MM.1S (cell line): ENCODE data around the gene TPD52L1.

Experiments
- DNase-seq: peaks from one replicate; pipeline ENCODE4 v3.0.0-alpha.2; 2015
- H2AFZ ChIP-seq: fragments of 300-600 bp; sonication (generic); 2 replicates; pipeline ENCODE4 v1.6.0; 2016; ENCODE audit warnings: antibody characterized with exemption, low read length
- H3F3A ChIP-seq: fragments of 300-600 bp; sonication (generic); 2 replicates; pipeline ENCODE4 v1.6.1; 2016; ENCODE audit warnings: mild to moderate bottlenecking, antibody characterized with exemption, low read length, moderate library complexity, mixed read lengths; ENCODE audit not compliant: insufficient read depth
- H3K27ac ChIP-seq: fragments of 300-600 bp; sonication (generic); 2 replicates; pipeline ENCODE4 v1.5.1; 2016; ENCODE audit warnings: mild to moderate bottlenecking, low read length
- H3K27me3 ChIP-seq: fragments of 300-600 bp; sonication (generic); replicated peaks from 2 replicates; pipeline ENCODE4 v1.6.0; 2016; ENCODE audit warnings: low read length; ENCODE audit not compliant: insufficient read depth
- H3K36me3 ChIP-seq: fragments of 300-600 bp; sonication (generic); replicated peaks from 2 replicates; pipeline ENCODE4 v1.6.1; 2016; ENCODE audit warnings: mild to moderate bottlenecking, low read length, mixed read lengths; ENCODE audit not compliant: insufficient read depth
- H3K4me1 ChIP-seq: fragments of 300-600 bp; sonication (generic); 2 replicates; pipeline ENCODE4 v1.6.1; 2016; ENCODE audit warnings: low read length, mixed read lengths
- H3K4me2 ChIP-seq: fragments of 300-600 bp; sonication (generic); 2 replicates; pipeline ENCODE4 v1.6.0; 2016; ENCODE audit warnings: low read depth, low read length
- H3K4me3 ChIP-seq: fragments of 300-600 bp; sonication (generic); 2 replicates; pipeline ENCODE4 v1.5.1; 2016; ENCODE audit warnings: low read length, mixed read lengths
- H3K79me2 ChIP-seq: fragments of 300-600 bp; sonication (generic); 2 replicates; pipeline ENCODE4 v1.6.1; 2016; ENCODE audit warnings: mixed run types, low read length, mixed read lengths
- H3K9ac ChIP-seq: fragments of 300-600 bp; sonication (generic); 2 replicates; pipeline ENCODE4 v1.6.1; 2016; ENCODE audit warnings: low read length, mixed read lengths
- H3K9me2 ChIP-seq: fragments of 300-600 bp; sonication (generic); replicated peaks from 2 replicates; pipeline ENCODE4 v1.6.1; 2016; ENCODE audit warnings: mild to moderate bottlenecking, low read length, mixed read lengths; ENCODE audit not compliant: insufficient read depth
- H3K9me3 ChIP-seq: fragments of 300-600 bp; sonication (generic); replicated peaks from 2 replicates; pipeline ENCODE4 v1.6.1; 2016; ENCODE audit warnings: mild to moderate bottlenecking, low read length, mixed read lengths; ENCODE audit not compliant: insufficient read depth
- H4K20me1 ChIP-seq: fragments of 300-600 bp; sonication (generic); 2 replicates; pipeline ENCODE4 v1.6.1; 2016; ENCODE audit warnings: mild to moderate bottlenecking, low read length, moderate library complexity, mixed read lengths; ENCODE audit not compliant: insufficient read depth
- CTCF ChIP-seq: fragments of 300-600 bp; sonication (generic); IDR thresholded peaks from 2 replicates; pipeline ENCODE4 v1.5.1; 2016; ENCODE audit warnings: antibody characterized with exemption, low read length, mixed read lengths
- EZH2 ChIP-seq: fragments of 300-600 bp; sonication (generic); optimal IDR thresholded peaks from 2 replicates; pipeline ENCODE3; 2017; ENCODE audit warnings: low read depth, mild to moderate bottlenecking, antibody characterized with exemption, low read length, mixed read lengths
- EZH2phosphoT487 ChIP-seq: fragments of 300-600 bp; sonication (generic); IDR thresholded peaks from 2 replicates; pipeline ENCODE4 v1.6.1; 2018; ENCODE audit warnings: antibody characterized with exemption, low read length

TPD52L1 gene

GRCh38 chr6:125107896-125108295, 45.7 kb upstream of the TPD52L1 start:
- Histone ChIP-seq H3F3A (no peaks in the 10 kb centered on the region), H3K4me1 (no peaks in the 10 kb centered on the region), H3K27ac (no peak overlapping the region), H3K9me3 (no peaks in the 10 kb centered on the region), H3K4me2 (no peak overlapping the region), H4K20me1 (no peaks in the 10 kb centered on the region), H3K9ac (no peak overlapping the region), H3K9me2 (no peaks in the 10 kb centered on the region), H3K36me3 (no peaks in the 10 kb centered on the region), H3K79me2 (no peaks in the 10 kb centered on the region), H3K4me3 (no peak overlapping the region), H2AFZ (no peak overlapping the region), H3K27me3 (no peaks in the 10 kb centered on the region)
- TF ChIP-seq EZH2phosphoT487 (no peak), EZH2 (no peak), CTCF (no peak)
- no peak for DNase-seq

- Histone ChIP-seq H3K4me2 (no peak overlapping the region), H3K4me1 (no peaks in the 10 kb centered on the region), H3K27me3 (no peaks in the 10 kb centered on the region), H4K20me1 (no peaks in the 10 kb centered on the region), H3K9me2 (no peaks in the 10 kb centered on the region), H3K79me2 (no peaks in the 10 kb centered on the region), H3K27ac (no peak overlapping the region), H3F3A (no peaks in the 10 kb centered on the region), H3K4me3 (no peak overlapping the region), H3K9ac (no peak overlapping the region), H3K36me3 (no peaks in the 10 kb centered on the region), H3K9me3 (no peaks in the 10 kb centered on the region), H2AFZ (no peak overlapping the region)
- TF ChIP-seq CTCF (no peak), EZH2 (no peak), EZH2phosphoT487 (no peak)
- DNase-seq = no peak
Measured at GRCh38 chr6:125110056-125110455, 43.5 kb upstream of the TPD52L1 start.

GRCh38 chr6:125111219-125111983, 42.2 kb upstream of the TPD52L1 start:
- H3K27me3 ChIP-seq = no peaks in the 10 kb centered on the region
- H3K9ac ChIP-seq = no peak overlapping the region
- no peak overlapping the region for H3K4me3 ChIP-seq
- no peak overlapping the region for H3K27ac ChIP-seq
- no peaks in the 10 kb centered on the region for H3K9me2 ChIP-seq
- no peaks in the 10 kb centered on the region for H4K20me1 ChIP-seq
- TF ChIP-seq EZH2phosphoT487 (no peak), CTCF (no peak), EZH2 (no peak)
- H2AFZ ChIP-seq = no peak overlapping the region
- H3K4me1 ChIP-seq = no peaks in the 10 kb centered on the region
- no peaks in the 10 kb centered on the region for H3K36me3 ChIP-seq
- no peaks in the 10 kb centered on the region for H3K79me2 ChIP-seq
- no peaks in the 10 kb centered on the region for H3F3A ChIP-seq
- H3K9me3 ChIP-seq = no peaks in the 10 kb centered on the region
- DNase-seq = no peak
- no peak overlapping the region for H3K4me2 ChIP-seq
